Measurements from ENCODE around the gene SAMD10.
"Not testable (repeated sequence)": the region's sequence is repeated elsewhere in the genome, so short reads cannot be mapped to it uniquely, and the experiment has no call there.

Gene SAMD10

GRCh38 chr20:63972312-63973159, 6.9 kb downstream of the SAMD10 start:
- Histone ChIP-seq H3K4me3 (ENCODE audit: low read length) (no peak overlapping the region), H3K27me3 (ENCODE audit: insufficient read depth, low read length) (peaks cover 20% of the 10 kb centered on the region), H3K9me3 (ENCODE audit: insufficient read depth, low read depth, low read length) (no peaks in the 10 kb centered on the region), H3K36me3 (ENCODE audit: insufficient read depth, low read depth, low read length) (peaks cover 9% of the 10 kb centered on the region), H3K27ac (ENCODE audit: low read length) (no peak overlapping the region), H3K9ac (ENCODE audit: low read depth, low read length) (no peak overlapping the region), H3K4me1 (ENCODE audit: insufficient read depth, low read length) (no peaks in the 10 kb centered on the region)

GRCh38 chr20:63971960-63972311, 7.5 kb downstream of the SAMD10 start:
- not testable (repeated sequence) for H3K4me3 ChIP-seq (ENCODE audit: low read length); H3K27ac ChIP-seq (ENCODE audit: low read length); H3K9ac ChIP-seq (ENCODE audit: low read depth, low read length); H3K4me1 ChIP-seq (ENCODE audit: insufficient read depth, low read length); H3K9me3 ChIP-seq (ENCODE audit: insufficient read depth, low read depth, low read length)
- peaks cover 20% of the 10 kb centered on the region for H3K27me3 ChIP-seq (ENCODE audit: insufficient read depth, low read length)
- peaks cover 15% of the 10 kb centered on the region for H3K36me3 ChIP-seq (ENCODE audit: insufficient read depth, low read depth, low read length)

- Histone ChIP-seq H3K27ac (ENCODE audit: low read length) (no peak overlapping the region), H3K9ac (ENCODE audit: low read depth, low read length) (no peak overlapping the region), H3K4me3 (ENCODE audit: low read length) (no peak overlapping the region), H3K36me3 (ENCODE audit: insufficient read depth, low read depth, low read length) (peaks cover 24% of the 10 kb centered on the region), H3K4me1 (ENCODE audit: insufficient read depth, low read length) (no peaks in the 10 kb centered on the region), H3K9me3 (ENCODE audit: insufficient read depth, low read depth, low read length) (no peaks in the 10 kb centered on the region), H3K27me3 (ENCODE audit: insufficient read depth, low read length) (peaks cover 20% of the 10 kb centered on the region)
These were observed 8.6 kb downstream of the SAMD10 start for GRCh38 chr20:63970714-63971431.

- no peaks in the 10 kb centered on the region for H3K9me3 ChIP-seq (ENCODE audit: insufficient read depth, low read depth, low read length)
- H3K4me3 ChIP-seq (ENCODE audit: low read length): peak within 1 kb of the TSS; percentile 80
- no peaks in the 10 kb centered on the region for H3K4me1 ChIP-seq (ENCODE audit: insufficient read depth, low read length)
- peaks cover 24% of the 10 kb centered on the region for H3K36me3 ChIP-seq (ENCODE audit: insufficient read depth, low read depth, low read length)
- peaks cover 20% of the 10 kb centered on the region for H3K27me3 ChIP-seq (ENCODE audit: insufficient read depth, low read length)
- no peak within 1 kb of the TSS for H3K27ac ChIP-seq (ENCODE audit: low read length)
- H3K9ac ChIP-seq (ENCODE audit: low read depth, low read length): peak within 1 kb of the TSS; percentile 88
These were observed 9.4 kb downstream of the SAMD10 start, which contains the start of gene ZNF512B for GRCh38 chr20:63969838-63970713. ZNF512B (minus strand) TSS chr20:63969930; CDS start chr20:63967950, 1,980 bp downstream.

- Histone ChIP-seq H3K9me3 (ENCODE audit: insufficient read depth, low read depth, low read length) (no peaks in the 10 kb centered on the region), H3K36me3 (ENCODE audit: insufficient read depth, low read depth, low read length) (peaks cover 28% of the 10 kb centered on the region), H3K27ac (ENCODE audit: low read length) (no peak overlapping the region), H3K27me3 (ENCODE audit: insufficient read depth, low read length) (peaks cover 20% of the 10 kb centered on the region), H3K4me1 (ENCODE audit: insufficient read depth, low read length) (no peaks in the 10 kb centered on the region), H3K9ac (ENCODE audit: low read depth, low read length) (peak overlapping the region; percentile 88), H3K4me3 (ENCODE audit: low read length) (peak overlapping the region; percentile 80)
These were observed 10.3 kb downstream of the SAMD10 start for GRCh38 chr20:63968928-63969760.

- peak overlapping the region; percentile 88 for H3K9ac ChIP-seq (ENCODE audit: low read depth, low read length)
- peak overlapping the region; percentile 80; the same call in 1 of the 2 replicates for H3K4me3 ChIP-seq (ENCODE audit: low read length)
- no peaks in the 10 kb centered on the region for H3K9me3 ChIP-seq (ENCODE audit: insufficient read depth, low read depth, low read length)
- peaks cover 20% of the 10 kb centered on the region for H3K27me3 ChIP-seq (ENCODE audit: insufficient read depth, low read length)
- no peak overlapping the region for H3K27ac ChIP-seq (ENCODE audit: low read length)
- no peaks in the 10 kb centered on the region for H3K4me1 ChIP-seq (ENCODE audit: insufficient read depth, low read length)
- H3K36me3 ChIP-seq (ENCODE audit: insufficient read depth, low read depth, low read length): peaks cover 36% of the 10 kb centered on the region
These were observed 11.1 kb downstream of the SAMD10 start for GRCh38 chr20:63968136-63968927.

GRCh38 chr20:63967330-63968135, 11.9 kb downstream of the SAMD10 start:
- H3K4me1 ChIP-seq (ENCODE audit: insufficient read depth, low read length): no peaks in the 10 kb centered on the region
- H3K27ac ChIP-seq (ENCODE audit: low read length): no peak overlapping the region
- no peaks in the 10 kb centered on the region for H3K9me3 ChIP-seq (ENCODE audit: insufficient read depth, low read depth, low read length)
- H3K9ac ChIP-seq (ENCODE audit: low read depth, low read length): no peak overlapping the region
- H3K36me3 ChIP-seq (ENCODE audit: insufficient read depth, low read depth, low read length): peaks cover 42% of the 10 kb centered on the region
- no peak overlapping the region for H3K4me3 ChIP-seq (ENCODE audit: low read length)
- peaks cover 12% of the 10 kb centered on the region for H3K27me3 ChIP-seq (ENCODE audit: insufficient read depth, low read length)

- H3K36me3 ChIP-seq (ENCODE audit: insufficient read depth, low read depth, low read length): peaks cover 48% of the 10 kb centered on the region
These were observed 12.5 kb downstream of the SAMD10 start for GRCh38 chr20:63966944-63967322.

GRCh38 chr20:63966172-63966943, 13.1 kb downstream of the SAMD10 start:
- no peaks in the 10 kb centered on the region for H3K4me1 ChIP-seq (ENCODE audit: insufficient read depth, low read length)

More at GRCh38 chr20:63966944-63967322, 12.5 kb downstream of the SAMD10 start:
- Histone ChIP-seq H3K27ac (ENCODE audit: low read length) (no peak overlapping the region), H3K9me3 (ENCODE audit: insufficient read depth, low read depth, low read length) (no peaks in the 10 kb centered on the region), H3K9ac (ENCODE audit: low read depth, low read length) (no peak overlapping the region), H3K4me3 (ENCODE audit: low read length) (no peak overlapping the region), H3K27me3 (ENCODE audit: insufficient read depth, low read length) (peaks cover 10% of the 10 kb centered on the region), H3K4me1 (ENCODE audit: insufficient read depth, low read length) (no peaks in the 10 kb centered on the region)

More at GRCh38 chr20:63966172-63966943, 13.1 kb downstream of the SAMD10 start:
- Histone ChIP-seq H3K27ac (ENCODE audit: low read length) (no peak overlapping the region), H3K9ac (ENCODE audit: low read depth, low read length) (no peak overlapping the region), H3K27me3 (ENCODE audit: insufficient read depth, low read length) (peaks cover 10% of the 10 kb centered on the region), H3K9me3 (ENCODE audit: insufficient read depth, low read depth, low read length) (no peaks in the 10 kb centered on the region), H3K36me3 (ENCODE audit: insufficient read depth, low read depth, low read length) (peaks cover 54% of the 10 kb centered on the region), H3K4me3 (ENCODE audit: low read length) (no peak overlapping the region)

Data from iPS-20b (cell line).